ENCODE measurements around the gene CAPN5. TPM values are rescaled to one million over a fixed set of nuclear protein-coding genes. Genes with fewer than 3 reads are reported as not detected.

Gene CAPN5
- total and polyA plus RNA-seq, 2 experiments from 2014 or later, result 10.2 to 32.2 TPM

DNA sequence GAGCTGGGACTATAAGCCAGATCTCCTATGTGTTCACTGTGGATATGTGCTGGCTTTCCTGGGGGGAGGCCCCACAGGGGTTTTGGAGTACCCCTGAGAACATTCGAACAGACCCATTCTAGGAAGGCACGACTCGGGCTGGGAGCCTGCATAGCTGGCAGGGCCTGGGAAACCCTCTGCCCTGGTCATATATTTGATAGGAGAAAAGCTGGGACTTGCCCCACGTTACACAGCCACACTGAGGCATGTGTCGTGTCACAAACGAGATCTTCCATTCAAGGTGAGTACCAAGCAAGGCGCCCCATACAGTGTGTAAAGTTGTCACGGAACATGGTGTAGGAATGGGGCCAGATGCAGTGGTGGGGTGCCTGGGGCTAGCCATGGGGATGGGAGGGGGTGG, 72.4 kb downstream of the CAPN5 start (continued):
- TF ChIP-seq STAT1 (IDR thresholded peaks at IDR 0.05; ENCODE audit: unreplicated experiment) (no peak), EZH2phosphoT487 (IDR thresholded peaks at IDR 0.05; ENCODE audit: unreplicated experiment) (no peak), POLR2AphosphoS5 (IDR thresholded peaks at IDR 0.05; ENCODE audit: low read depth) (no peak), NANOG (IDR thresholded peaks at IDR 0.05; ENCODE audit: borderline replicate concordance) (no peak), JUNB (IDR thresholded peaks at IDR 0.05; ENCODE audit: unreplicated experiment) (no peak)

DNA sequence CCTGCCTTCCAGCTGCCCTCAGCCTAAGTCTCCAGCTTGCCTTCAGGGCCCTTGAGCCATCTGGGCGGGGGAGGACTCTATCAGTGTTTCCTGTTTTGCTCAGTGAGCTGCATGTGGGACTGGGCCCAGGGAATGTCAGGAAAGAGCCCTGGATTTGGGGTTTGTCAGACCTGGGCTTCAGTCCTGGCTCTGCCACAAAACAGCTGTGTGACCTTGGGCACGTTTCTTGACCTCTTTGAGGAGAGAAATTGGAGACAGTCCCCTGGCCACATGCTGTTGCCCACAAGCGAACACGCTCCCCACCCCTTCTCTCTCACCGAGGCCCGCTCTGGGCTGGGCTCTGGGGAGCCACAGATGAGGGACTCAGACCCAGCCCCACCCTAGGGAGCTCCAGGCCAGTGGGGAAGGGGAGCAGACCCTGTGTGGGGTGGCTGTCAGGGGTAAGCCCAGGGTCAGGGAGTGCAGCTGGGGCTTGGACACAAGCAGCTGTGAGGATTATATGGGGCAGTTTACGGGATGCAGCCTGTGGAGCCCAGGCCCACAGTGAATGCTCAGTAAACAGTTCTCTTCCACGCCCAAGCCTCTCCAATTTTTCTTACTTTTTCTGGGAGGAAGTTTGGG, 73.6 kb downstream of the CAPN5 start:
- Mint-ChIP-seq H3K9me3 (no peaks in the 10 kb centered on the region), H3K36me3 (ENCODE audit: low read depth) (no peaks in the 10 kb centered on the region), H3K4me1 (peaks cover 12% of the 10 kb centered on the region), H3K4me3 (no peak overlapping the region), H3K27me3 (ENCODE audit: insufficient read depth, low read depth, poor library complexity) (peaks cover 2% of the 10 kb centered on the region), H3K27ac (peak overlapping the region; percentile 79)
- Histone ChIP-seq H3F3A (replicated peaks; ENCODE audit: low read depth) (no peaks in the 10 kb centered on the region), H3K4me3 (no peak overlapping the region), H2AFZ (peak overlapping the region; percentile 92), H3K27me3 (ENCODE audit: insufficient read depth) (no peaks in the 10 kb centered on the region), H3K4me1 (ENCODE audit: insufficient read depth) (peaks cover 3% of the 10 kb centered on the region; the same call in 1 of the 2 replicates), H3K27ac (ENCODE audit: low read depth) (no peak overlapping the region), H3K79me2 (replicated peaks; ENCODE audit: insufficient read depth) (no peaks in the 10 kb centered on the region), H3K9me2 (ENCODE audit: insufficient read depth) (no peaks in the 10 kb centered on the region), H3K4me2 (no peak overlapping the region), H3K36me3 (ENCODE audit: insufficient read depth) (no peaks in the 10 kb centered on the region), H4K20me1 (replicated peaks; ENCODE audit: insufficient read depth) (no peaks in the 10 kb centered on the region)
- peak; percentile 82 for ATAC-seq
- TF ChIP-seq JUNB (IDR thresholded peaks at IDR 0.05; ENCODE audit: unreplicated experiment), result peak; percentile 87
- no peak for TF ChIP-seq EZH2 (IDR thresholded peaks at IDR 0.05; ENCODE audit: low read depth, unreplicated experiment)
- no peak for TF ChIP-seq CREB1 (CRISPR knock-in tag; IDR thresholded peaks at IDR 0.05; ENCODE audit: low read depth)
- TF ChIP-seq, protein P1, sequence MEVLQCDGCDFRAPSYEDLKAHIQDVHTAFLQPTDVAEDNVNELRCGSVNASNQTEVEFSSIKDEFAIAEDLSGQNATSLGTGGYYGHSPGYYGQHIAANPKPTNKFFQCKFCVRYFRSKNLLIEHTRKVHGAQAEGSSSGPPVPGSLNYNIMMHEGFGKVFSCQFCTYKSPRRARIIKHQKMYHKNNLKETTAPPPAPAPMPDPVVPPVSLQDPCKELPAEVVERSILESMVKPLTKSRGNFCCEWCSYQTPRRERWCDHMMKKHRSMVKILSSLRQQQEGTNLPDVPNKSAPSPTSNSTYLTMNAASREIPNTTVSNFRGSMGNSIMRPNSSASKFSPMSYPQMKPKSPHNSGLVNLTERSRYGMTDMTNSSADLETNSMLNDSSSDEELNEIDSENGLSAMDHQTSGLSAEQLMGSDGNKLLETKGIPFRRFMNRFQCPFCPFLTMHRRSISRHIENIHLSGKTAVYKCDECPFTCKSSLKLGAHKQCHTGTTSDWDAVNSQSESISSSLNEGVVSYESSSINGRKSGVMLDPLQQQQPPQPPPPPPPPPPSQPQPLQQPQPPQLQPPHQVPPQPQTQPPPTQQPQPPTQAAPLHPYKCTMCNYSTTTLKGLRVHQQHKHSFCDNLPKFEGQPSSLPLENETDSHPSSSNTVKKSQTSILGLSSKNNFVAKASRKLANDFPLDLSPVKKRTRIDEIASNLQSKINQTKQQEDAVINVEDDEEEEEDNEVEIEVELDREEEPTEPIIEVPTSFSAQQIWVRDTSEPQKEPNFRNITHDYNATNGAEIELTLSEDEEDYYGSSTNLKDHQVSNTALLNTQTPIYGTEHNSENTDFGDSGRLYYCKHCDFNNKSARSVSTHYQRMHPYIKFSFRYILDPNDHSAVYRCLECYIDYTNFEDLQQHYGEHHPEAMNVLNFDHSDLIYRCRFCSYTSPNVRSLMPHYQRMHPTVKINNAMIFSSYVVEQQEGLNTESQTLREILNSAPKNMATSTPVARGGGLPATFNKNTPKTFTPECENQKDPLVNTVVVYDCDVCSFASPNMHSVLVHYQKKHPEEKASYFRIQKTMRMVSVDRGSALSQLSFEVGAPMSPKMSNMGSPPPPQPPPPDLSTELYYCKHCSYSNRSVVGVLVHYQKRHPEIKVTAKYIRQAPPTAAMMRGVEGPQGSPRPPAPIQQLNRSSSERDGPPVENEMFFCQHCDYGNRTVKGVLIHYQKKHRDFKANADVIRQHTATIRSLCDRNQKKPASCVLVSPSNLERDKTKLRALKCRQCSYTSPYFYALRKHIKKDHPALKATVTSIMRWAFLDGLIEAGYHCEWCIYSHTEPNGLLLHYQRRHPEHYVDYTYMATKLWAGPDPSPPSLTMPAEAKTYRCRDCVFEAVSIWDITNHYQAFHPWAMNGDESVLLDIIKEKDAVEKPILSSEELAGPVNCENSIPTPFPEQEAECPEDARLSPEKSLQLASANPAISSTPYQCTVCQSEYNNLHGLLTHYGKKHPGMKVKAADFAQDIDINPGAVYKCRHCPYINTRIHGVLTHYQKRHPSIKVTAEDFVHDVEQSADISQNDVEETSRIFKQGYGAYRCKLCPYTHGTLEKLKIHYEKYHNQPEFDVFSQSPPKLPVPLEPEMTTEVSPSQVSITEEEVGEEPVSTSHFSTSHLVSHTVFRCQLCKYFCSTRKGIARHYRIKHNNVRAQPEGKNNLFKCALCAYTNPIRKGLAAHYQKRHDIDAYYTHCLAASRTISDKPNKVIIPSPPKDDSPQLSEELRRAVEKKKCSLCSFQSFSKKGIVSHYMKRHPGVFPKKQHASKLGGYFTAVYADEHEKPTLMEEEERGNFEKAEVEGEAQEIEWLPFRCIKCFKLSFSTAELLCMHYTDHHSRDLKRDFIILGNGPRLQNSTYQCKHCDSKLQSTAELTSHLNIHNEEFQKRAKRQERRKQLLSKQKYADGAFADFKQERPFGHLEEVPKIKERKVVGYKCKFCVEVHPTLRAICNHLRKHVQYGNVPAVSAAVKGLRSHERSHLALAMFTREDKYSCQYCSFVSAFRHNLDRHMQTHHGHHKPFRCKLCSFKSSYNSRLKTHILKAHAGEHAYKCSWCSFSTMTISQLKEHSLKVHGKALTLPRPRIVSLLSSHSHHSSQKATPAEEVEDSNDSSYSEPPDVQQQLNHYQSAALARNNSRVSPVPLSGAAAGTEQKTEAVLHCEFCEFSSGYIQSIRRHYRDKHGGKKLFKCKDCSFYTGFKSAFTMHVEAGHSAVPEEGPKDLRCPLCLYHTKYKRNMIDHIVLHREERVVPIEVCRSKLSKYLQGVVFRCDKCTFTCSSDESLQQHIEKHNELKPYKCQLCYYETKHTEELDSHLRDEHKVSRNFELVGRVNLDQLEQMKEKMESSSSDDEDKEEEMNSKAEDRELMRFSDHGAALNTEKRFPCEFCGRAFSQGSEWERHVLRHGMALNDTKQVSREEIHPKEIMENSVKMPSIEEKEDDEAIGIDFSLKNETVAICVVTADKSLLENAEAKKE (CRISPR knock-in tag; IDR thresholded peaks at IDR 0.05), result no peak
- DNase-seq (ENCODE audit: low spot score), result peak; percentile 65

All from GM23338 (cell line).